Measurements from ENCODE around the gene PRR36. TPM values are rescaled to one million over a fixed set of nuclear protein-coding genes. Genes with fewer than 3 reads are reported as not detected.

The PRR36 gene
- total RNA-seq, 1 donor, result not detected

GRCh38 chr19:7845390-7846154, 28.6 kb downstream of the PRR36 start:
- Histone ChIP-seq H3K4me2 (ENCODE audit: insufficient read depth, low read length) (no peak overlapping the region), H3K27me3 (ENCODE audit: insufficient read depth, low read length) (no peaks in the 10 kb centered on the region), H4K20me1 (ENCODE audit: insufficient read depth, low read length) (peaks cover 20% of the 10 kb centered on the region), H2AFZ (ENCODE audit: low read length) (no peak overlapping the region), H3K4me3 (ENCODE audit: insufficient read depth, low read length) (no peak overlapping the region), H3K9me3 (ENCODE audit: low read depth, low read length) (no peaks in the 10 kb centered on the region), H3K27ac (ENCODE audit: low read depth, low read length) (no peak overlapping the region), H3K36me3 (ENCODE audit: insufficient read depth, low read length) (no peaks in the 10 kb centered on the region), H3K79me2 (ENCODE audit: insufficient read depth, low read length) (peaks cover 15% of the 10 kb centered on the region), H3K4me1 (ENCODE audit: insufficient read depth, low read length) (no peaks in the 10 kb centered on the region)
- no peak for TF ChIP-seq CTCF (IDR thresholded peaks at IDR 0.05; ENCODE audit: extremely low read depth, low read depth, low read length)
- DNase-seq (ENCODE audit: insufficient read length, low spot score, missing footprints), result peak; percentile 62

- H3K4me1 ChIP-seq (ENCODE audit: insufficient read depth, low read length), result peaks cover 1% of the 10 kb centered on the region
- TF ChIP-seq CTCF (IDR thresholded peaks at IDR 0.05; ENCODE audit: extremely low read depth, low read depth, low read length), result no peak
- H3K9me3 ChIP-seq (ENCODE audit: low read depth, low read length), result no peaks in the 10 kb centered on the region
- H4K20me1 ChIP-seq (ENCODE audit: insufficient read depth, low read length), result peaks cover 20% of the 10 kb centered on the region
- no peaks in the 10 kb centered on the region for H3K27me3 ChIP-seq (ENCODE audit: insufficient read depth, low read length)
- H3K36me3 ChIP-seq (ENCODE audit: insufficient read depth, low read length), result no peaks in the 10 kb centered on the region
- DNase-seq (ENCODE audit: insufficient read length, low spot score, missing footprints), result peak; percentile 79
- peaks cover 16% of the 10 kb centered on the region for H3K79me2 ChIP-seq (ENCODE audit: insufficient read depth, low read length)
- H3K4me2 ChIP-seq (ENCODE audit: insufficient read depth, low read length), result no peak overlapping the region
- H3K4me3 ChIP-seq (ENCODE audit: insufficient read depth, low read length), result no peak overlapping the region
- no peak overlapping the region for H2AFZ ChIP-seq (ENCODE audit: low read length)
- H3K27ac ChIP-seq (ENCODE audit: low read depth, low read length), result no peak overlapping the region
Observed at GRCh38 chr19:7844951-7845350, 29.2 kb downstream of the PRR36 start.

GRCh38 chr19:7844405-7844804, 29.8 kb downstream of the PRR36 start:
- DNase-seq (ENCODE audit: insufficient read length, low spot score, missing footprints), result peak; percentile 72
- Histone ChIP-seq H3K9me3 (ENCODE audit: low read depth, low read length) (no peaks in the 10 kb centered on the region), H3K4me3 (ENCODE audit: insufficient read depth, low read length) (no peak overlapping the region), H3K4me1 (ENCODE audit: insufficient read depth, low read length) (peaks cover 6% of the 10 kb centered on the region), H3K4me2 (ENCODE audit: insufficient read depth, low read length) (no peak overlapping the region), H3K79me2 (ENCODE audit: insufficient read depth, low read length) (peaks cover 17% of the 10 kb centered on the region), H4K20me1 (ENCODE audit: insufficient read depth, low read length) (peaks cover 20% of the 10 kb centered on the region), H3K36me3 (ENCODE audit: insufficient read depth, low read length) (no peaks in the 10 kb centered on the region), H3K27ac (ENCODE audit: low read depth, low read length) (no peak overlapping the region), H3K27me3 (ENCODE audit: insufficient read depth, low read length) (no peaks in the 10 kb centered on the region), H2AFZ (ENCODE audit: low read length) (no peak overlapping the region)
- TF ChIP-seq CTCF (IDR thresholded peaks at IDR 0.05; ENCODE audit: extremely low read depth, low read depth, low read length), result no peak

- Histone ChIP-seq H3K27me3 (ENCODE audit: insufficient read depth, low read length) (no peaks in the 10 kb centered on the region), H4K20me1 (ENCODE audit: insufficient read depth, low read length) (peaks cover 20% of the 10 kb centered on the region), H3K36me3 (ENCODE audit: insufficient read depth, low read length) (no peaks in the 10 kb centered on the region), H3K4me2 (ENCODE audit: insufficient read depth, low read length) (no peak overlapping the region), H3K4me1 (ENCODE audit: insufficient read depth, low read length) (peaks cover 7% of the 10 kb centered on the region), H3K27ac (ENCODE audit: low read depth, low read length) (no peak overlapping the region), H3K4me3 (ENCODE audit: insufficient read depth, low read length) (no peak overlapping the region), H3K9me3 (ENCODE audit: low read depth, low read length) (no peaks in the 10 kb centered on the region), H2AFZ (ENCODE audit: low read length) (no peak overlapping the region), H3K79me2 (ENCODE audit: insufficient read depth, low read length) (peaks cover 21% of the 10 kb centered on the region)
- no peak for DNase-seq (ENCODE audit: insufficient read length, low spot score, missing footprints)
- TF ChIP-seq CTCF (IDR thresholded peaks at IDR 0.05; ENCODE audit: extremely low read depth, low read depth, low read length), result no peak
Observed at GRCh38 chr19:7843521-7843920, 30.7 kb downstream of the PRR36 start.
